NCI-H128 (cell line): Measurements from ENCODE around the gene DOCK2.
"Not testable (repeated sequence)": the region's sequence is repeated elsewhere in the genome, so short reads cannot be mapped to it uniquely, and the experiment has no call there.

Experiments
- DNase-seq: peaks from one replicate; lab custom pipeline; 2025; ENCODE audit not compliant: unreplicated experiment; lab: John Stamatoyannopoulos, UW

The DOCK2 gene

DNA sequence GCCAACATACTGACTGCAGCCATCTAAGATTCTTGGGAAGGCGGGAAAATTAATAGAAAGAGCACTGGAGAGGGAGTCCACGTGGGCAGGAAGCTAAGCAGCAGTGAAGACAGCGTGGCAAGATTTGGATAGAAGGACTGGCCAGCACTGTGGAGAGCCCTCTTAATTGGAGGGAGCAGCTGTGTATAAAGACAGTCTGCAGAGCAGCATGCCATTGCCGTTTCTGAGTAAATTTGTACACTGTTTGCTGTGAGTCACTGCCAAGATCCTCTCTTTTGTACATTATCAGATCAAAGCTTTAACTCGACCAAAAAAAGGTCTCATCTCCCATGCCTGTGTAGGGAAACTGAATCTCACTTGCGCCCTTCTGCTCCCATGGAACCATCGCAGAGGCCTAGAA lies 297.9 kb downstream of the DOCK2 start:
- no peak for DNase-seq

DNA sequence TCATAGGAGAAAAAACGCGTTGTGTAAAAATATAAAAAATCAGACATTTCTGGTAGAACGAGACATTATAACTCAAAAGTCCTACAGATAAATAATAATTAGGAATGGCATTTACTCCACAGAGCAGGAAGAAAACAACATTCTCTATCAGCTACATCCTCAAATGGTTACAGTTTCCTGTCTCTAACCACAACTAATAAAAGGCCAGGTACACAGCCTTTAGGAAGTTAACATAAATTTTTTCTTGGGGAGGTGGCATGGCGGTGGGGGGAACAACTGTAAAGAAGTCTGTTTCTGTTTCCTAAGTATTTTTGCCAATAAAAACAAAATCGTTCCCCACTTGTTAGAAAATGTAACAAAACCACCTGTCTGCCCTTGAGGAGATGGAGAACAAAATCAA lies 298.7 kb downstream of the DOCK2 start:
- DNase-seq, result no peak

DNA sequence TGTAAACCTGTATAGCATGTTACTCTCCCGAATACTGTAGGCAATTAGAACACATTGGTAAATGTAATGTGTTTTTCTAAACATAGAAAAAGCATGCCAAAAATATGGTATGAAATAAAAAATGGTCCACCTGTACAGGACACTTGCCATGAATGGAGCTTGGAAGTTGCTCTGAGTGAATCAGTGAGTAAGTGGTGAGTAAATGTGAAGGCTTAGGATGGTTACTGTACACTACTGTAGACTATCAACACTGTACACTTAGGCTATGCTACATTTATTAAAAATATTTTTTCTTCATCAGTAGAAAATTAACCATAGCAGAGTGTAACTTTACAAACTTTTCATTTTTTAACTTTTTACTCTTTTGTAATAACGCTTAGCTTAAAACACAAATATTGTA lies 301.4 kb downstream of the DOCK2 start:
- no peak for DNase-seq

DNA sequence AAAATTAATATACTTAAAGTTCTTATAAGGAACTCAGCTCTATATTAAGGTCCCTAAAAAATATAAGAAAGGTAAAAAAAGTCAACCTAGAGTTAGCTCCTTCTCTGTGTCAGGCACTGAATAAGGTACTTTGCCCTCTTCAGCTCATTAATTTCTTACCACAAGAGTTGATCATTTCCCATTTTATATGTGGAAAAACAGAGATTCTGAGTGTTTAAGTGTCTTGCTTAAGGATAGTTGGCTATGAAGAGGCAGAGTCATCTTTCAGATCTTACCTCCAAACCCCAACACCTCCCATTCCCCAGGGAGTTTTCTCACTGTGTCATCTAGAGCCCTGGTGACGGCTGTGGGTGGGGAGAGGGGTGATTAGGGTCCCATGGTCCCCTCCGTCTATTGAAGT lies 302.7 kb downstream of the DOCK2 start:
- DNase-seq, result no peak

DNA sequence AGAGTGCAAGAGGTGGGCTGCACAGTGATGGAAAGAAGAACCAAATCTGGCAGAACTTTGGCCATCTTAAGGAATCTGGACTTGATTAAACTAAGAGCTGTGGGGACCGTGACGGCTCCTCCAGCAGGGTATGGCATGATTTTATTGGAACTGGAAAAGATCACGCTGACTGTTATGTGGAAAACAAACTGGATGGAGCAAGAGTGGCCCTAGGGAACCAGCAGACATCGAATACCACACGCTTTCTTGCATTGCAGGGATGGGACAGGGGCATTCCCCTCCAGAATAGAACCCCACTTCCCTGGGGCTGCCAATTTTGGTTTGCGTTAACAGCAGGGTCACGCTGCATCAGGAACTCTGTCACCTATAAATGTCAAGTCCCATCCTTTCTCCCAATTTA lies 304.5 kb downstream of the DOCK2 start:
- no peak for DNase-seq

DNA sequence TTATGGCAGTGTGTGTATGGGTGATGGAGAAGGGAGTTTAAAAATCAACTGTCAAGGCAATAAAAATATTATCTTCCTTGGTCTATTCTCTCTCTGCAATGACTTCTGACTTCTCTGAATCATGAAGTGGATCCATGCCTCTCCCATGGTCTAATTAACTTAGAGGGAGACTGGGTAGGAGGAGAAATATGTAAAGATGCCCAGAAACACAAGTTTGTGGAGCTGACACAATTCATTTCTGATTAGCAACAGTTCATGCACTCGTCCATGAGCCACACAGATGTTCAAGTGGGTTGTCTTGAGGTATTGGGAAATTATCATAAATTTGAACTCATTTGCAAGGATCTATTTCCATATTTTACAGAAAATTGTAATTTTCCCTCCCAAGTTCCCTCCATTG lies 305.1 kb downstream of the DOCK2 start:
- DNase-seq, result no peak

DNA sequence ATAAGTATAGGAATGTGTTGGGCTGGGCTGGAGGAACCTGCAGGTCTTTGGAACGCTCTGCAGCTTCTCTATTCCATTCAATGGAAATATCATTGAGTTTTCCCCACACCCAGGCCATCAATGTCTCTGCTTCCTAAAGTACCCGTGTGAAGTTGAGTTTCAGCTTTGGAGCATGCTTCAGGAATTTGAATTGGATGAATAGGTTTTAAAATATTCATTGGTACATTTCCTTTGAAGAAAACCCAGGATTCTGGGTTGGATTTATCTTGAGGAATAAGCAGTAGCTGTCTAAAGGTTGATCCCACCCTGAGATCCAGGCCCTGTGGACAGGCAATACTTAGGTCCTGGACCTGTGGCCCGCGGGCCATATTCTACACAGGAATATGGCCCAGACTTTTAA lies 306.0 kb downstream of the DOCK2 start:
- no peak for DNase-seq

DNA sequence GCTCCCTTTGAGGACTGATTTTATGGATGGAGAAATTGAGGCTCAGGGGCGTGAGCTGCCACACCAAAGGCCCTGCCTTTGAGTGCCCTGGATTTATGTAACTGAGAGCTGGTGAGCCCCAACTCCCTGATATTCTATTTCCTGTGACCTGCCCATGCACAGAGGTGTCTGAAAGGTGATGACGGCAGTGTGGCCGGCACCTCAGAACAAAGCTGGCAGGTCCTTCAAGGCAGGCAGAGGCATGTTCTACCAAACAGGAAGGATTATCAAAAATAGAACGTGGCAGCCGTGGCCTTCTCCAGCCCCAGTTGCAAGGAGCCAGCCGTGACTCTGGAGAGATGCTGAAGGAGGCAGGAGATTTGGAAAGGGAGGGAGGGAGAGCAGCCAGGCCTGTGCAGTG lies 307.0 kb downstream of the DOCK2 start:
- no peak for DNase-seq

DNA sequence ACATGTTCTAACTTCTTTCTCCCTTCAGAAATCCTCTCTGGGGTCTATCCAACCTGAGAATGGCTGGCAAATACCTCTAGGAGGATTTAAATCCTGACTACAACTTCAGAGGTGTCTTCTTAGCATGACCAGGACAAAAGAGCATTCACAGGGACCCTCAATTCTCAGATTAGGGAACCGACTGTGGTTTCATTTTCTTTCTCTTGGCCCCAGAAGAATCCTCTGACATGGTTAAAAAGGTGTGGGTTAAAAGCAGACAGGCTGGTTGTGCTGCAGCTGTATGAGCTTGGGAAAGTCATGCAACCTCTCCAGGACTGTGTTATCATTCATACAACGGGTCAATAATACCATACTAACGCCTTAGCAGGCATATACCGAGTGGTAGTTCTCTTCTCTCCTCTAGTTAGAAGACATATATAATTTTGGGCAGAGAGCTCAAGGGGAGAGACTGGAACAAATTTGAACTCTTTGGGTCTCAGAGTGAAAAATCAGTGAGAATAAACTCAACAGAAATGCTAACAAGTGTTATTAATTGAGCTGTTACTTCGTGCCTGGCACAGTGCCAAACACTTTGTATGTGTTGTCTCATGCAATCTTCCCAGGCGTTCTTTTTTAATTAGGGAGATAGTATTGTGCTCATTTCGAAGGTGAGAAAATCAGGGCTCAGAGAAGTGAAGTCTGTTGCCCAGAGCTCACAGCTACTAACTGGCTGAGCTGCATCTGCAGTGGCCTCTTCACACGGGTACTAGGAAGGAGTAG lies 308.0 kb downstream of the DOCK2 start:
- no peak for DNase-seq

DNA sequence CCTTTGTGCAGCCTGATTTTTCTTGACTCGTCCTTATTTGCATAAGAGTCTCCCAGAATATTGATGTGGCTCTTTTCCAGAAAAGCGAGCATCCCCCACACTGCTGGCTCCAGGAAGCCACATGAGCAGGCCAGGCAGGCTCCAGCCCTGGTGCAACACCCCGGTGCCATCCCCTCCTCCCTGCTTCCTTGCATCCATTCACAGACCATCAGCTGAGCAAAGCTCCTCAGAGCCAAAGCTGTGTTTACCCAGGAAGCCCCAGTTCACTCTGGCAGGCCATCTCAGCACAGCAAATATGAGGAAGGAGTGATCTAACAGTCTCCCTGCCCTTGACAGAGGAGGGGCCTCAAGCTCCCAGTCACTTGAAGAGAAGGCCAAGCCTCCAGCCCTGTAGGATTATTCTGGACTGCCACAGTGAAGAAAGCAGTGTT lies 308.8 kb downstream of the DOCK2 start:
- DNase-seq, result no peak

DNA sequence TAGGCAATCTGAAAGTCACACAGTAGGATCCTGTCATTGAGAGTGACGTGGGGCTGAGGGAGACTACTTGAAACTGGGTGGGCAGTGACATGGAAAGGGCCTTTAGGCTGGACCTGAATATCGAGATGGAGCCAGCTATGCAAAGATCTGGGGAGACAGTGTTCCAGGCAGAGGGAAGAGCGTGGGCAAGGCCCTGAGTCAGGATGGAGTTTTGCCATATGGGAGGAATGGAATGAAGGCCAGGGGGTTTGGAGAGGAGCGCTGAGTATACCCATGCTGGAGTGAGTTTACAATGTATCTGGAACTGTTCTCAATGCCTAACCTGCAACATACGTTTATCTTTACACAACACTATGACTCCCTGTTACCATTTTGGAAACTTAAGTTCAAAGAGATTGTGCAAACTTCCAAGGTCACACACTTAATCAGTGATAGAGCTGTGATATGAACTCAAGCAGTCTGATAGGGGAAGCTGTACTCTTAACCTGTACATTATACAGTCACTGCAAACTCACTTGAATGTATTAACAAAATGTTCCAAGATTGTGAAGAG lies 309.7 kb downstream of the DOCK2 start:
- no peak for DNase-seq

DNA sequence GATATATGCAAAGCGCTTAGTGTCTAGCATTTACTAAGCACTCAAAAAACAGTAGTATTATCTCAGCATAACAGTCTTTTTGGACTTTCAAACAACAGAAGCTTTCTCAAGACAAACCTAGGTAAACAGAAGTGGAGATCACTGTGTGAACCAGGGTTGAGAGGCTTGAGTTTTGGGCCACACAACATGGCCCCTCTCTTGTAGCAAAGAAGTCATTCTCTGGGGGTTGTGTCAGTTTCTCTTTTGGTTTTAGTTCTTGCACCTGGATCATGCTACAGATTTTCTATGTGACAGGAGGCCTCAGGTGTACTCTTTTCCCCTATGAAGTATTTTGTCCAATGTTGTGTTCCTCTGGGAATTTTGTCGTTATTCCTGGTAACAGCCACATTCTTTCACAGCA lies 313.3 kb downstream of the DOCK2 start:
- DNase-seq, result no peak

DNA sequence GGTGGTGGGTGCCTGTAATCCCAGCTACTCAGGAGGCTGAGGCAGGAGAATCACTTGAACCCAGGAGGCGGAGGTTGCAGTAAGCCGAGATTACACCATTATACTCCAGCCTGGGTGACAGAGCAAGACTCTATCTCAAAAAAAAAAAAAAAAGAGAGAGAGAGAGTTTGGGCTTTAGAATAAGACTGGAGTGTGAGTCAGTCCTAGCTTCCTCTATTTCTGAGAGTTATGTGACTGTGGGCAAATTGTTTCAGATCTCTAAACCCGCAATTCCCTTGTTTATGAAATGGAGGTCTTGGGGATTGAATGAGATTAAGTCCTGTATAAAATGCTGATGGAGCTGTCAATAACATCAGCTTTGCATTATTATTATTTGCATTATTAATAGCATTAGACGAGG lies 316.1 kb downstream of the DOCK2 start:
- DNase-seq, result not testable (repeated sequence)

DNA sequence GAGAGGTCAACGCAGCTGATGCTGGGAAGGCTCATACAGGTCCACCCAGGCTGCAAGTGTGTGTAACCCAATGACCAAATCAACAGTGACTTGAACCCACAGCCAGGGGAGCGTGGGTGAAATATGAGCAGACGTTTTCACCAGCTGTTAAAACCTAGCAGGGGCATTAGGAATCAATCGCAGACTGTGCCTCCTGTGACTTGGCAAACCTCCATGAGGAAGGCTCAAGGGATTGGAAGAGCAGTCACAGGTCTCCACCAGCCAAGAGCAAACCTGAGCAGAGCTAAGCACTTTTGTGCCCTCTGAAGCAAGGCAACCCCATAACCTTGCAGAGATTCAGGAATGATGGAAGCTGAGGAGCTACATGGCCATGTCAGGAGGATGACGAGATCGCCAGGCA lies 317.7 kb downstream of the DOCK2 start:
- DNase-seq, result no peak

DNA sequence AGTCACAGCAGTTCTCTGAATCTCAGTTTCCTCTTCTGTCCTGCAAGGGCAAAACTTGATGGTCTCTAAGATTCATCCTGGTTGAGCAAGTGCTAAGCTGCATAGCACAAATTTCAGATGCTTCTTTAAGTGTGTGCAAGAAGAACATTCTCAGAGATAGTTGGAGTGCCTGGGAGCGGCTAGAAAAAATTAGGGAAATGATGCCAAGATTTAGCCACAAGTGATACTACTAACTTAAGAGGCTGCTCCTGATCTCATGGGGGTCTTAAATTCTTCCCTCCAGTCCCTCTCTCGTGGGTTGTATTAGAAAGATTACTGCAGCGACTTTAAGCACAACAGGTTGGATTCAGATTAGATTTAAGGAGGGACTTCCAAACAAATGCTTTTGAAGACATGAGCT lies 319.1 kb downstream of the DOCK2 start:
- no peak for DNase-seq

DNA sequence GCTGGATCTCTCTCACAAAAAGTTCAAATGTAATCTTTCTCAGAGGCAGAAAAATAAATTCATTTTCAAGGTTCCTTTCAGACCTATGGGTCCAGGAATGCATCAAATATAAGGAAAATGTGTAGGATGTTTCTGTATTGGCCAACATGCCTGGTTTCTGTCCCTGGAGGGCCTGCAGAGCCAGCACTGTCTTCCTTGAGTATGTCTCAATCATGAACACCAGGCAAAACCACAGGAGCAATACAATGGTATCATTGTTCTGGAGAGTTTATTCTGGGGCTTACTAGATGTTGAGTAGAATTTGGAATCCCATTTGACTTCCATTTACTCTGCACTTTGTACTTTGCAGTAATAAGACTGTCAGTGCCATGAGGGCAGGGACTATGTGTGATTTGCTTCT lies 319.7 kb downstream of the DOCK2 start:
- DNase-seq, result no peak

DNA sequence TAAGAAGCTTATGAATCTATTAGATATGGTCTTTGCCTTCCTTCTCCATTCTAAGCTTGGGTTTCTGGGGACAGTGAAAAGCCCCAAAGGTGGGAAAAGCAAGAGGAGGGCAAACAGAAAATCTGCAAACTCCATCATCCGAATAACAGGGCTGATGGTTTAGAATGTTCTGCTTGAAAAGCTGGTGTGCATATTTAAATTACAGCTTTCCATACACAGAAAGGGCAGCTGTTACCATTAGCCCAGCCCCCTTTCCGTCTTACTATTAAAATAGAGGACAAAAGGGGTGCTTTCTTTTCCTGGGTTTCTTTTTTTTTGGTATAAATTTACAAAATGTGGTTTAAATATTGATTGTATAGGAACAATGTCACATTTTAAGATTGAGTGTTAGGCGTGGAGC lies 321.2 kb downstream of the DOCK2 start:
- no peak for DNase-seq

DNA sequence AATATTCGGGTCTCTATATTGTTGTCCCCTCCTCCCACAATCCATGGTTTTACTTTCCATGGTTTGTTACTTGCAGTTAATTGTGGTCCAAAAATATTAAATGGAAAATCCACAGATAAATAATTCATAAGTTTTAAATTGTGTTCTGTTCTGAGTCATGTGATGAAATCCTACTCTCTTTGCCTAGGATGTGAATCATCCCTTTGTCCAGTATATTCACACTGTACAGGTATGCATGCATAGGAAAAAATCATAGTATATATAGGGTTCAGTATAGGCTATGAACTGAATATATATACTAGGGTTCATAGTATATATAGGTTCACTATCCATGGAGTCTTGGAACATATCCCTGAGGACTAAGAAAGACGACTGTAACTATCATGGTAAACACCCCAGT lies 323.6 kb downstream of the DOCK2 start:
- DNase-seq, result no peak

DNA sequence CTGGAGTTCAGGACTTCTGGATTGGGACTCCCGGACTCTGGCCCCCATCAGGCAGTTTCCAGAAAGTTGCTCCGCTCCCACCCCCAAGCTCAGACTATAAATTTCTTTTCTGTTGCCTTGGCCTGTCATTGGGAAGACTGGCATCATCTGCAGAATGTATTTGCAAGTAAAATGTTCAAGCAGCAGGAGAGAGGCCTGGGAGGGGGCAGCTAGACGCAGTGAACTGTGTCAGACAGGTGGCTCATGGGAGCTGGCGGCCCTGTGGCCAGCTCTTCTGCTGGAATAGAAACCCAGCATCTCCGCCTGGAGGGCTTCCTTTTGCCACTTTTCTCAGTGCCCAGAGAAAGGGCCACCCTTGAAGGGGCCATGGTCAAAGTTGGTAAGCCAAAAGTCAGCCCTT lies 327.2 kb downstream of the DOCK2 start:
- no peak for DNase-seq

DNA sequence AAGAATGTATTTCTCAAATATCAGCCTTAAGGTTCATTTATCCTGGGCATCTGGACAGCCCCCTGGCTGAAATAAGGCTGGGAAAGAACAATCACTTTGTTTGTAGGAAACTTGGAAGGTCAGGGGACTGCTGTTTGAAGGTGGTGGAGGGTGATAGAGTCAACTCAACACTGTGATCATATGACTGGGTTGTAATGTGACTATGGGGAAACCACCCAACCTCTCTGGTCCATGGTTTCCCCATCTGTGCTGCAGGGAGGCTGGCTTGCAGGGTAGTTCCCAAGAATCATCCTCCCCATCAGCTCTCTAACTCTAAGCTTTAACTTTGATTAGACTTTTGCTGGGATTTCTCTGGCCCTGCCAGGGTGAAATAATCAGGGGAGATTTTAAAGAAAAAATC lies 333.3 kb downstream of the DOCK2 start:
- DNase-seq, result no peak

DNA sequence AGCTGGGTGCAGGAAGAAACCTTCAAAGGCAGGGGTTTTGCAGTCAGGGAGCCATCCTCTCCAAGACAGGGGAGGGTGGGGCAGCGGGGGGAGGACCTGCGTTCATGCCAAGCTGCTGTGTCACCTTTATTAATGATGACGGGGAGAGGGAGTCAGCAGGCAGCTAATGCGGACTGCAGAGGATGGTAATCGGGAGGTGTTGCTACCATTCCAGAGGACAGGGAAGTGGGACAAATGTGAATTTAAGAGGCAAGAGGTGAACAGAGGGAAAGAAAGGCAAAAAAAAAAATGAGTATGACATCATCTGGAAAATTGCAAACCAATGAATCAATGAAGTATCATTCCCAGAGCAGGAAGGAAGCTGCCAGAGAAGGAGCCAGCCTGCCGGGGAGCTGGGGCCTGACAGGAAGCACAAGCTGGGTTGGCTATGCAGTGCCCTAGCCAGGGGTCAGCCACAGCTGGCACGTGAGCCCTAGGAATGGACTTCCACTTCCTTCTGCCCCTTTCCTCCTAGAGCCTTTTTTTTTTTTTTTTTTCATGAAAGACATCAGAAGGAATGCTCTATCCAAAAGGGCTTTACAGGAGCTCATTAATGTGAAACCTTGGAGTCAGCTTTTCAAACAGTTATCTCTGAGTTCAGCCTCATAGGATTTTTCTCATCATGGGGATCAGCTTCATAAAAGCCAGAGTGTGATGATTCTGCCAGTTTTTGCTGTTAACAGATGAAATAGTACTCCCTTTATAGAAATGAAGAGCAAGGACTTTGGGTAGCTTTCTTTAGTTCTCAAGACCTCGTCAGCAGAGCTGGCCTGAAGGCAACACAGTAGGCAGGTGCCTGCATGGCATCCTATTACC lies 334.1 kb downstream of the DOCK2 start:
- no peak for DNase-seq

DNA sequence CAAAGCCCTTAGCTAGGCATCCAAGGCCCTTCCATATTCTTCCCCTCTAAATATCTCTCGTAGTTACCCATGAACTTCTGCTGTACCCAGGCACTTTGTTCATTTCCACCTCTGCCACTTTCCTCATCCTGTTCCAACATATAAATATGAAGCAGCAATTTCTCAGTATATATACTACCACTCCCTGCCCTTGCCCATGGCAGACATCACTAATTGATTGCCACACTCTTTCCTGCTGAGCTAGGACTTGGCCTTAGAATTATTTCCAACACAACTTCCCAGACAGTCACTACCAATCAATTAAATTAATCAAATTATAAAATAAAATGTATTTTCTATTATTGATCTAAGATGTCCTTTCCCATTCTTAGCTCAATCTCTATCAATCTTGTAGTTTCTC lies 334.7 kb downstream of the DOCK2 start:
- no peak for DNase-seq
